GM12801 (cell line): Measurements from ENCODE around the gene ATP7A.

Experiments
- TF ChIP-seq, protein P1 (sequence below): IDR thresholded peaks from one replicate; pipeline ENCODE4 v1.5.1; 2011; ENCODE audit warnings: control low read depth; ENCODE audit not compliant: insufficient read length; ENCODE audit errors: extremely low read depth

The ATP7A gene

GRCh38 chrX:78075787-78076389 is 165.4 kb downstream of the ATP7A start:
- TF ChIP-seq, protein P1, sequence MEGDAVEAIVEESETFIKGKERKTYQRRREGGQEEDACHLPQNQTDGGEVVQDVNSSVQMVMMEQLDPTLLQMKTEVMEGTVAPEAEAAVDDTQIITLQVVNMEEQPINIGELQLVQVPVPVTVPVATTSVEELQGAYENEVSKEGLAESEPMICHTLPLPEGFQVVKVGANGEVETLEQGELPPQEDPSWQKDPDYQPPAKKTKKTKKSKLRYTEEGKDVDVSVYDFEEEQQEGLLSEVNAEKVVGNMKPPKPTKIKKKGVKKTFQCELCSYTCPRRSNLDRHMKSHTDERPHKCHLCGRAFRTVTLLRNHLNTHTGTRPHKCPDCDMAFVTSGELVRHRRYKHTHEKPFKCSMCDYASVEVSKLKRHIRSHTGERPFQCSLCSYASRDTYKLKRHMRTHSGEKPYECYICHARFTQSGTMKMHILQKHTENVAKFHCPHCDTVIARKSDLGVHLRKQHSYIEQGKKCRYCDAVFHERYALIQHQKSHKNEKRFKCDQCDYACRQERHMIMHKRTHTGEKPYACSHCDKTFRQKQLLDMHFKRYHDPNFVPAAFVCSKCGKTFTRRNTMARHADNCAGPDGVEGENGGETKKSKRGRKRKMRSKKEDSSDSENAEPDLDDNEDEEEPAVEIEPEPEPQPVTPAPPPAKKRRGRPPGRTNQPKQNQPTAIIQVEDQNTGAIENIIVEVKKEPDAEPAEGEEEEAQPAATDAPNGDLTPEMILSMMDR, result no peak

DNA sequence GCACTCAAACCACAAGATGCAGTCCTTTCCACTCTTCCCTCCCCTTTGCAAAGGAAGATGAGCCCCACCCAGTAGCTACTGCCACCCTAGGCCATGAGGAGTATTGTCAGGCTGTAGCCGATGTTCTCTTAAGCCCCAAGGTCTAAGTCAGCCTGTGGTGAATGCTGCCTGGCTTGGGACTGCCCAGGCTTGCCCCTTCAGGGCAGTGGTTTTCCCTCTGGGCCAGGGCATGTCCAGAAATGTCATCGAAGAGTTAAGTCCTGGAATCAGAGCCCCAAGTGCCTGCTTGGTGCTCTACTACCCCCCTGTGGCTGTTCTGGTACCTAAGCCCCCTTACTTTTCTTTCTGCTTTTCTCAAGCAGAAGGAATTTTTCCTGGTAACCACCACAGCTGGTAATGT is 181.8 kb downstream of the ATP7A start:
- TF ChIP-seq, protein P1, result no peak

GRCh38 chrX:78098108-78098507 is 187.6 kb downstream of the ATP7A start:
- TF ChIP-seq, protein P1, result no peak
